Ishikawa (cell line): ENCODE results near the gene CCDC93.

Source experiments
- REST ChIP-seq: IDR thresholded peaks from 2 replicates; pipeline ENCODE4 v1.6.1; 2012; ENCODE audit warnings: low read depth, mild to moderate bottlenecking
- TAF1 ChIP-seq: IDR thresholded peaks from 2 replicates; pipeline ENCODE4 v1.6.1; 2012; ENCODE audit warnings: low read depth, mild to moderate bottlenecking
- TCF12 ChIP-seq: IDR thresholded peaks from 2 replicates; pipeline ENCODE4 v1.6.1; 2012; ENCODE audit warnings: low read depth
- TF ChIP-seq, protein P1 (sequence below): IDR thresholded peaks from 2 replicates; pipeline ENCODE4 v1.6.1; 2012

DNA sequence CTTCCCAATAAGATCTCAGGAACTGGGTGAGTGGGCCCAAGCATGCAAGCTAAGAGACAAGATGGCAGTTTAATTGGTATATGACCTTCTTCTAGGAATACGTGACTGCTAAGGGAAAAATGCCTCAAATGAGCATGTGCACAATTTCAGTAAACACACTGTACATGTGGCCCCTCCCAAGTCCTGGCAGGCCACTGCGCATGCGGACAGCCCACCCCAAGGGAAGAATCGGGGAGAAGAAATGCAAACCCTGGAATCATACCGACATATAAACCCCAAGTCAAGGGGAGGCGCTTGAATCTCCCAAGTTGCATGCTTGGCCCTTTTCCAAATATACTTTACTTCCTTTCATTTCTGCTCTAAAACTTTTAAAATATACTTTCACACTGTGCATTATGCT, 15.2 kb upstream of the CCDC93 start:
- no peak for TF ChIP-seq REST
- TF ChIP-seq TCF12, result no peak
- no peak for TF ChIP-seq TAF1
- TF ChIP-seq, protein P1, sequence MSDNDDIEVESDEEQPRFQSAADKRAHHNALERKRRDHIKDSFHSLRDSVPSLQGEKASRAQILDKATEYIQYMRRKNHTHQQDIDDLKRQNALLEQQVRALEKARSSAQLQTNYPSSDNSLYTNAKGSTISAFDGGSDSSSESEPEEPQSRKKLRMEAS, result no peak
